CMK (cell line): Measurements from ENCODE around the gene SNX11.
A peak's percentile ranks its signal among the peaks of the same experiment; 100 is the strongest.

Experiments
- DNase-seq: peaks from one replicate; pipeline ENCODE4 v3.0.0-alpha.2; 2010; ENCODE audit warnings: low read depth

The SNX11 gene

DNA sequence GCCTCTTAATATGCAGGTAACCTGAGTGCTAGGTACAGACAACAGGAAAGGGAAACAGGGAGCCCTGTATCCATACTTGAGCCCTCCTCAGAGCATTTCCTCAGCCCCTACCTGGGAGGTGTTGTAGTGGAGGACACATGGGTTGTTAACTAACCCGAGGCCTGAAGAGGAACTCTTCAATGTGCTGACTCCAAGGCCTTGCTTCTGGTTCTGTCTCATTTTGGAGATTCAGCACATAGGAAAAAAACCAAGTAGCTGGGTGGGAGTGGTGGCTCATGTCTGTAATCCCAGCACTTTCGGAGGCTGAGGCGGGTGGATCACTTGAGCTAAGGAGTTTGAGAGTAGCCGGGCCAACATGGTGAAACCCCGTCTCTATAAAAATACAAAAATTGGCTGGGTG lies 24.8 kb downstream of the SNX11 start:
- no peak for DNase-seq

DNA sequence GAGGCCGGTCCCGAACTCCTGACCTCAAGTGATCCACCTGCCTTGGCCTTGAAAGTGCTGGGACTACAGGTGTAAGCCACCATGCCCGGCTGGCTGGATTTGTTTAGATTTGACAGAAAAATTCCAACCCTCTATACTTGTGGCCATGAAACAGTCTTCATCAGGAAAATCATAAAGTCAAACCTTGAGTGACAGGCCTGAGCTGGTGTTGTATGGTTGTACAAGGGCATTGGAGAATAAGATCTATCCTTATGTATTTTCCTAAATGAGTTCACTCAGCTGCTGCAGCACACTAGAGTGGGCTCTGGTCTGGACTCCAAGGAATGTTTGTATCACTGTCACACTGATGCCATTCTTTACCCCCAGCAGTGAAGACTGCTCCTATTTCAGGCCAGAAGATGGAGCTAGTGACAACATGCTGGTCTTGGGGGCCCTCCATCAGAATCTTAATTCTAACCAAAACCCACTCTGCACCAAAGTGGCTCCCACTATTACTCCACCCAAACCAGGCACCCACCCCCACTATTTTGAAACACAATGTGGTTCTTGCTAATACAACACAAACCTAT lies 27.4 kb downstream of the SNX11 start:
- DNase-seq: no peak

DNA sequence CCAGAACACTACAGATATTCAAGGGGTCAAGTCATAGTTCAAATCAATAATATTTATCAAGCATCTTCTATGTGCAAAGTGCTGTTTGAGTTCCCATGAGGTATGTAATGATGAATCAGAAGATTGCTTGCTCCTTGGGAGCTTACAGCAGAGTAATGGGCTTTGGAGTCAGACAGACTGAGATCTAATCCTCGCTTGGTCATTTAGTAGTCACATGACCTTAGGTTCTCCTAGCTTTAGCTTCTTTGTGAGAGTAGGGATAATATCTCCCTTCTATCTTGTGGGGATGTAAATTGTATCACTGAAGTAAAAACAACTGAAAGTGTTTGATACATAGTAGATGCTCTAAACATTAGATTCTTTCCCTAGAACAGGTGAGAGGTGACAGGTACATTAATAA lies 30.1 kb downstream of the SNX11 start:
- DNase-seq: no peak

DNA sequence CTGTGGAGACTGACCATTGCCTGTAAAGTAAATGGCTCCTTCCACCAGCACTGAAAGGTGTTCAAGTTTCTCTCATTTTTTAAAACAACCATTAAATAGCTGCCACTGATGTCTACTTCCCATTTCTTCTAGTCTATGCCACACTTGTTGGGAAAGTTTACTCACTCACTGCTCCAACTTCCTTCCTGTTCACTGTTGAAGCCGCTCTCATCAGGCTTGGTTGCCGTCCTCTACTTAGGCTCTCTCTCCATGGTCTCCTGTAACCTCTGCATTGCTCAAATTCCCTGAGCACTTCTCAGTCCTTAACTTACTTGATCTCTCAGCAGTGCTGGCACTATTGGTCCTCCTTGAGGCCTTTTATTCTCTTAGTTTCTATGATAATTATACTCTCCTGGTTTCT lies 32.4 kb downstream of the SNX11 start:
- no peak for DNase-seq

DNA sequence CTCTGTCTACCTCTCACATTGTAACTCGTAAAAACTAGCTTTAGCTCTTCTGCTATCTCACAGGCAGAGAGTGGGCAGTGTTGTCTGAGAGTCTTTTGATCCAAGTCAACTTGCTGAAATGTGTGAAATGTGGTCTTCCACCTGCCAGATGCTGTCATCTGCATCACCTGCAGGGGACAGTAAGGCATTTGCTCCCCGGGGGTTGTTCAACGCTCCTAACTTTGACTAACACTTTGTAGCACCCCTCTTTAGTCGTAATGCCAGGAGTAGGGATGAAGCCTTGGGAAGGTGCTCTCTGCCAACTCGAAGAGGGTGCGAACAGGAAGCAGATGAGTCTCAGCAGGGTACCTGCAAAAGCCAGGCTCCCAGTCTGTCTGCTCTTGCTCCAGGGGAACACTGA lies 36.1 kb downstream of the SNX11 start:
- DNase-seq: no peak

DNA sequence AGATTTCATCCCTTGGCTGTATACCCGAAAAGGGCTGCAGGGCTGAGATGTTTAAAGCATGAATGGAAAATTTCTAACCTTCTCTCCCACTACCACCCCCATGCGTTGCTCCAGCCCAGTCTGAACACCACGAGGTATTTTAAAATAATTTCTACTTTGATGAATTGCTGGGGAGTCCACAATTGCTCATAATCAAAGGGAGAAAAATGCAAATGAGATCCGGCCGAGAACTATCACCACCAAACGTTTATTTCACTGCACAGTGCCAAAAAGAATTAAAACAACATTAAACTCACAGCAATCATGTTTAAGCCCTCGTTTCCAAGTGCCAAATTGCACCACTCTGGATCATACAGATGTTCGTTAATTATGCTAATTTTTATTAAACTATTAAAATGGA lies 36.7 kb downstream of the SNX11 start:
- no peak for DNase-seq

GRCh38 chr17:48144976-48145798 lies 37.6 kb downstream of the SNX11 start:
- no peak for DNase-seq

DNA sequence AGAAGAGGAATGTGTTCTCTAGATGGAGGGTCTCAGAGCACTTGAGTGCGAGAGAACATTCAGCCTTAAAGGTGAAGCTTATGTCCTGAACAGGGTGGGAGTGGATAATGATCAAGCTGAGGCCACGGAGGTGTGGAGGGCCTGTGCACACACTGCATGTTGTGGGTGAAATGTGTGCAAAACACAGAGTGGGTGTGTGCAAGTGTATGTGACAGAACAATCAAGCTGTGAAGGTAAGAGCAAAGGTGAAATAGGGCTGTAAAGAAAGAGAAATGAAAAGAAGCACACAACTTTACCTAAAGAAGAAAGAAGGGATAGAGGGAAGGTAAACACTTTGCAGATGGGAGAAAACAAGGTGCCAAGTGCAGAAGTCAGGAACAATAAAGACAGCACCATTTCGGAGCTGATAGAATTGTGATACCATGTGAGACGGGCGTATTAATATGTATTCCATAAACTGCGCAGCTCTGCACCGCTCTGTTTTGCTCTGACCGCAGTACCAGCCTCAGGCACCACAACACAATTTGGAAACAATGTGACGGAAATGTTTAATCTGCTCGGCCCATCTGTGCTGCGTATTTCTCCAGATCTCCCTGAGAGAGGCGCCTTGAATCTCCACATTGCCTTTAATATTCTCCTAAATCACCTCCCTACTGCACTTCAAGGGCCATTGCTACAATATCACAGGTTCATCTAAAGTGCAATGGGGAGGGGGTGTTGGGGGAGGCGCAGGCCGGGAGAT lies 40.6 kb downstream of the SNX11 start:
- DNase-seq: no peak

- DNase-seq: no peak
These were observed 41.6 kb downstream of the SNX11 start for GRCh38 chr17:48148854-48149786.

GRCh38 chr17:48149787-48150463 lies 42.4 kb downstream of the SNX11 start:
- no peak for DNase-seq

GRCh38 chr17:48150597-48151001 lies 43.0 kb downstream of the SNX11 start:
- no peak for DNase-seq

DNA sequence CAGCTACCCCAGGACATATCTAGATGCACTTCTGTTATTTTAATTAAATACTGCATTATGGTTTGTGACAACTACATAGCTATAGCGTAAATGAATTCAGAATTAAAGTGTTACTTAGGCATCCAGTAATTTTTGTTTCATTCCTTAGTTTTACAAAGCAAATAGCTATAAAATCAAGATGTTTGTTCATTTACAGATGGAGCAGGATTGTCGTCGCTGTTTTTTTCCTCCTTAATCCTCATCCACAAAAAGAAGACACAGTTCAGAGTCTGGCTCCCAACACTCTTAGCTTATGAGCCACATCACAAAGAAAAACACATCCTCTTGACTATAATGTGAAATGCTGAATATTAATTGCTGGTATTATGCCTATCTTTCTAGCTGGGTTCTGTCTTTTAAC lies 43.7 kb downstream of the SNX11 start:
- DNase-seq: no peak

DNA sequence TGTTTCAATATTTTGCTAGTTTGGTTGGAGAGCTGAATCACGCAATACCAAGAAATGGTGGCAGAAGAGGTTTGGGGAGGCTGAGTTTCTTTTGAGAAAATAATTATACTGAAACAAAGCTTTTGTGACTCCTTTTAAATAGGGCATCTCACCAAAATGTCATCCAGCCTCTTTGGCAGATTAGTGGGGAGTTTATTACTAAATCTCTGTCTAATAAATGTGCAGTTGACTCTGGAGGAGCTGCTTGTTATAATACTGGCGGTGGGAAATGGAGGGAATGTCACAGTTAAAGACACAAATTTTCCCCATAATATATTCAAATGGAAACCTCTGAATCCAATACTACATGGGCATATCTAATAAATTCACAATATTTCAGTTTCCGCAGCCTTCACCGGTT lies 44.7 kb downstream of the SNX11 start:
- DNase-seq: no peak

DNA sequence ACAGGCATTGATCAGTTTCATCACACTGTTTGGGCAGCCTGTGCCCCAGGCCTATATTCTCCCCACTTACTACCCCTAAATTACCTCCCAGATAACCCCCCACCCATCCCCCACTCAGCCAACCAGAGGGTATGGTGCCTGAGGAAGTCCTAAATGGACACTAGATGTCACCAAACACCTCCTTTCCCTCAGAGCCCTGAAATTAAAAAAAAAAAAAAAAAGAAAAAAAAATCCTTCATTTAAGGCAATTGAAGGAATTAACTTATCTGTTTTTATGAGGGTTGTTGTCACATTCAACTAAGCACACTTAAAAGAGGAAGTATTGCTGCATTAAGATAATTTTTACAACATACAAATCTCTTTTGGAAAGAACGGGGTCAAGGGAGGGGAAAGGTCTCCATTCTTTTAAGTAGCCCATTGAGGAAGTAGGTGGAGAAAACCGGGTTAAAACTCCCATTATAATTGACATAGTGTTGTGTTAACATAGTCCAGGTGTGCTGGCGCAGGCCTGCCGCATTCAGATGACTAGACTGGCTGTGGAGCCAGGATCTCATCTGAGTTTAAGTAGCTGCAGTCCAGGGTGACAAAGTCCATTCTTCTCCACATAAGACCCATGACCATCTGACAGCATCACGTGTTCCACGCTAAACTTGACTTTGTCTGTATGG lies 46.3 kb downstream of the SNX11 start:
- DNase-seq: peak; percentile 12

- no peak for DNase-seq
These were observed 48.5 kb downstream of the SNX11 start for GRCh38 chr17:48155889-48156611.

DNA sequence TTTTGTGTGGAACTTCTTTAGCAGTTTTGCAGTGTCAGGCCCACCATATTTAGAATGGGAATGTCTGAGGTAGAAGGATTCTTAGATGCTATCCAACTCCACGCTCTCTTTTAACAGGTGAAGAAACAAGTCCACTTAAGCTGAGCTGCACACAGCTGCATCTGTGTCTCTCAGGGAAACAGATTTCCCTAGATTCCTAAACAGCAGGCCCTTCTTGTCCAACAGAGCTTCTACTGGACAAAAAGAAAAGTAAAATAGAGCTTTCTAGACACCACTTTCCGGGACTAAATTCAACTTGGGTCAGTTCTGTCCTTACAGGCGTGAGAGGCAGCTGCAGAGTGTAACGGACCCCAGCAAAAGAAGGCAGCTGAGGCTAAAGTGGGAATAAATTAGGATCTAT lies 51.7 kb downstream of the SNX11 start:
- no peak for DNase-seq

- no peak for DNase-seq
These were observed 52.9 kb downstream of the SNX11 start for GRCh38 chr17:48160177-48161081.

GRCh38 chr17:48161127-48161905 lies 53.8 kb downstream of the SNX11 start:
- DNase-seq: no peak
